A549 treated with DMSO at 1 μM for 4 hours (cell line): ENCODE data around the gene SLC16A9. TPM values are rescaled to one million over a fixed set of nuclear protein-coding genes. Genes with fewer than 3 reads are reported as not detected.

ENCODE experiments used
- total RNA-seq: library from RNA; stranded (reverse); fragments of 200-300 nt; extraction: Qiagen RNA extraction; gene quantifications from 5 replicates; pipeline ENCODE4 v1.2.3, GENCODE V29; 2022; ENCODE audit warnings: low read depth

Gene SLC16A9
- total RNA-seq, result 0.07 to 0.17 TPM (median 0.14 TPM) in 5 replicates

DNA sequence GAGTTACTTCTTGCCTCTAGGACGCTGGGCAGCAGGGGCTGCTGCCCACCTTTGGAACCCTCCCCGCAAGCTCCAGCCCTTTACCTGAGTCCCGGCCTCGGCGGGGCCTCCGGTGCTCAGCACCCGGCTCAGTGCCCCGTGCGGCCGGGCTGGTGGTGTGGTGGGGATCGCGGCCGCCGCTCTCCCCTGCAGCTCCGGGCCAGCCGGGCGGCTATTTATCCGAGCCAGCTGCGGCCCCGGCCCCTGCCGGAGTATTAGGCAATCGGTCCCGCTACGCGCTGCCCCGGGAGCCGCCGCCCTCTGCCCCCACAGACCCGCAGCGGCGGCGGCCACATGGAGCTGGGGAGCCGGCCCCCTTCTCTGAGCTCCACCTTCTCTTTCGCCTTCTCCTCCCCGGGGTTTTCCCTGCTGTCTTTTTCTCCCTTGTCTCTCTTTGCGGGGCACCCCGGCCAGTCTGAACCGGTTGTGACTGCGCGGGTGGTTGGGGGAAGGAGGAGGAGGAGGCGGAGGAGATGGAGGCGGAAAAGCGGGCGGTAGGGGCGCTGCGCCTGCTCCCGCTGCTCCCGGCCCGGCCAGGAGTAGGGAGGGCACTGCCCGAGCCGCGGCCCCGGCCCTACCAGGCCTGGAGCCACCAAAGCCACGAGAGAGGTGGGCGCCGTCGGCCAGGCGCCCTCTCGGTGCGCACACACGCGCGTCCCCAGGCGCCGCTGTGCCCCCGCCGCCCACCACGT, at the start of gene SLC16A9:
TSS of gene SLC16A9 (minus strand) at position 456 of the 731 bp plus-strand sequence. CDS start 25,559 bp downstream, outside the sequence.

DNA sequence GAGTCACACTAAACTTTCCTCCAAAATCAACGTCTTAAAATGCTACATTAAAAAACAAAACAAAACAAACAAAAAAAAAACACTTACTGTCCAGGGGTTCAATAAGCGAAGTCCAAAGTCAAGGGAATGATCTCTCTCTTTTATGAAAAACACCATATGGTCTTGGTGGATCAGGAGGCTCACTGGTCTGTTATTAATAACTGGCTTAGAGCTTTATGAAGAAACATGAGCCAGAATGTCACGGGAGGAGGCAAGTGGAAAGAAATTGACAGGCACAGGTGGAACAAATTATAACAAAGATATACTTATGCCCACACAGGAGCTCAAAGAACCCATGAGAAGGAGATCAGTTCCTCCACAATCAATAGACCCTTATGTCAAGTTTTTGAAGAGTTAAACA, 43.6 kb upstream of the SLC16A9 start, which contains the start of gene MRLN:
TSS of gene MRLN (minus strand) at position 189 of the 400 bp plus-strand sequence.

Other genes with a start within 250 kb of the SLC16A9 start
- gene MRLN, start 43.6 kb upstream of the SLC16A9 start, total RNA-seq, result not detected in 5 replicates
- gene CCDC6, start 196.7 kb upstream of the SLC16A9 start, total RNA-seq, result 21.1 to 28.7 TPM (median 26.3 TPM) in 5 replicates